ENCODE results near the gene LRP6. TPM values are rescaled to one million over a fixed set of nuclear protein-coding genes. Genes with fewer than 3 reads are reported as not detected.

Gene LRP6
- total and polyA plus RNA-seq, 3 experiments from 2014 or later, result 0.12 to 2.4 (median 0.94) TPM

DNA sequence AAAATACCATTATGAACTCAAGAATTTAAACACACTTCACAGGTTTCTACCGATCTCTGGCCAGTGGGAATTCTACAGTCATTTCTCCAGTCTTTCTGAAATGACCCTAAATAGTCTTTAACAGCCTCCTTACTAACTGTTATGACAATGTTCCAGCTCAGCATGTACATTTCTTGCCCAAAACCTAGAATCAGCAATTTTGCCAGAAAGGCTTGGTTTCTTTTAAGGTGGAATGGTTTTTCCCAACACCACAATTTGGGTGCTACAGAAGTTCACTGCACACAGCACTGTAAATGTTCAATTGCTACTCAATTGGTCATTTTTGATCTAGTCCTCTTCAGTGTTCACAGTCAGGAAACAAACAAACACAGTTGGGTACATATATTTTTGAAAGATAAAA, 69.7 kb downstream of the LRP6 start:
- CTCF ChIA-PET, result no interaction called here
- Histone ChIP-seq H3K27me3 (ENCODE audit: insufficient read depth, low read length, poor library complexity, severe bottlenecking) (peaks cover 3% of the 10 kb centered on the region), H3K27ac (ENCODE audit: low read depth, low read length) (no peak overlapping the region), H3K36me3 (ENCODE audit: insufficient read depth, low read length) (no peaks in the 10 kb centered on the region), H3K4me3 (ENCODE audit: low read length) (no peak overlapping the region), H3K4me1 (ENCODE audit: insufficient read depth, low read length) (no peaks in the 10 kb centered on the region), H3K9me3 (ENCODE audit: low read length) (no peaks in the 10 kb centered on the region)
- POLR2A ChIA-PET, result no interaction called here
- peaks cover 17 to 24% (median 18%) of the 10 kb centered on the region in 5 donors for H3K9me3 Mint-ChIP-seq
- DNase-seq, result no peak
- H3K27me3 Mint-ChIP-seq, result peaks cover 28 to 63% of the 10 kb centered on the region in 2 donors
- no peak overlapping the region for H3K4me3 Mint-ChIP-seq
- H3K4me1 Mint-ChIP-seq, result no peaks in the 10 kb centered on the region
- H3K27ac Mint-ChIP-seq, result no peak overlapping the region
- H3K36me3 Mint-ChIP-seq, result peaks cover 0 to 6% (median 0%) of the 10 kb centered on the region in 3 donors

DNA sequence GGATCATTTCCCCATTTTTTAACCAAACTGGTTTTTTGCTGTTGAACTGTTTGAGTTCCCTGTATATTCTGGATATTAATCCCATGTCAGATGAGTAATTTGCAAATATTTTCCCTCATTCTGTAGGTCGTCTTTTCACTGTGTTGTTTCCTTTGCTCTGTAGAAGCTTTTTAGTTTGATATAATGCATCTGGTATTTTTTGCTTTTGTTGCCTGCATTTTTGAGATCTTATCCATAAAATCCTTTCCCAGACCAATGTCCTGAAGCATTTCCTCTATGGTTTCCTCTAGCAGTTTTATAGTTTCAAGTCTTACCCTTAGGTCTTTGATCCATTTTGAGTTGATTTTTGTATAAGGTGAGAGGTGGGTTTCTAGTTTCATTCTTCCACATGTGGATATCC, 71.3 kb downstream of the LRP6 start:
- Mint-ChIP-seq H3K4me1 (no peaks in the 10 kb centered on the region), H3K27me3 (peaks cover 19 to 59% of the 10 kb centered on the region in 2 donors), H3K27ac (no peak overlapping the region), H3K9me3 (peaks cover 17 to 24% (median 18%) of the 10 kb centered on the region in 5 donors), H3K4me3 (no peak overlapping the region), H3K36me3 (peaks cover 0 to 6% (median 0%) of the 10 kb centered on the region in 3 donors)
- Histone ChIP-seq H3K4me1 (ENCODE audit: insufficient read depth, low read length) (no peaks in the 10 kb centered on the region), H3K27ac (ENCODE audit: low read depth, low read length) (no peak overlapping the region), H3K9me3 (ENCODE audit: low read length) (no peaks in the 10 kb centered on the region), H3K27me3 (ENCODE audit: insufficient read depth, low read length, poor library complexity, severe bottlenecking) (no peaks in the 10 kb centered on the region), H3K36me3 (ENCODE audit: insufficient read depth, low read length) (no peaks in the 10 kb centered on the region), H3K4me3 (ENCODE audit: low read length) (no peak overlapping the region)
- no peak for DNase-seq
- CTCF ChIA-PET, result no interaction called here
- POLR2A ChIA-PET, result no interaction called here

DNA sequence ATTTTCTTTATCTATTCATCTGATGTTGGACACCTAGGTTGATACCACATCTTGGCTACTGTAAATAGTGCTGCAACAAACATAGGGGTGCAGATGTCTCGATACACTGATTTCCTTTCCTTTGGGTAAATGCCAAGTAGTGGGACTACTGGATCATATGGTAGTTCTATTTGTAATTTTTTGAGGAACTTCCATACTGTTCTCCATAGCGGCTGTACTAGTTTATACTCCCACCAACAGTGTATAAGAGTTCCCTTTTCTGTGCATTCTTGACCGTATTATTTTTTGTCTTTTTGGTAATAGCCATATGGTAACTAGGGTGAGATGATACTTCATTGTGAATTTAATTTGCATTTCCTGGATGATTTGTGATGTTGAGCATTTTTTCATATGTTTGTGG, 71.8 kb downstream of the LRP6 start:
- no peak overlapping the region for H3K4me3 Mint-ChIP-seq

DNA sequence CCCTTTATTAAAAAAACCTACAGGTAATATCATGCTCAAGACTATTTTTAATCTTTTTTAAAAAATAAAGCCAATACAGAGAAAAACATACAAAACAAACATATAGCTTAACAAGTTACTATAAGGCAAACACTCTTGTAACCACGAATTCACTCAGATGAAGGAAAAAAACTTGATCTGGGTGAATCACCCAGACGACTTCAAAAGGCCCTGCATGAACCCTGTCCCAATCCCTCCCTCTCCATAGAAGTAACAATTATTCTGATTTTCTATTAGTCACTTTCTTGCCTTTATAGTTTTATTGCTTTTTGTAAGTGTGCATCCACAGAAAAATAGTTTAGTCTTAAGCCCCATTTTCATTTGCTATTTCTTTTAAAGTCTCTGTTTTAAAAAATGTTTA, 72.6 kb downstream of the LRP6 start:
- CTCF ChIA-PET, result no interaction called here
- no peak overlapping the region for H3K27ac Mint-ChIP-seq
- no peak overlapping the region for H3K4me3 ChIP-seq (ENCODE audit: low read length)

More for the DNA sequence above, 71.8 kb downstream of the LRP6 start:
- no peak overlapping the region for H3K27ac Mint-ChIP-seq
- H3K4me1 Mint-ChIP-seq, result no peaks in the 10 kb centered on the region
- no peaks in the 10 kb centered on the region for H3K27me3 ChIP-seq (ENCODE audit: insufficient read depth, low read length, poor library complexity, severe bottlenecking)
- no peak overlapping the region for H3K27ac ChIP-seq (ENCODE audit: low read depth, low read length)
- ChIA-PET POLR2A (no interaction called here), CTCF (no interaction called here)
- H3K36me3 ChIP-seq (ENCODE audit: insufficient read depth, low read length), result no peaks in the 10 kb centered on the region
- H3K27me3 Mint-ChIP-seq, result peaks cover 20 to 59% of the 10 kb centered on the region in 2 donors
- no peaks in the 10 kb centered on the region for H3K9me3 ChIP-seq (ENCODE audit: low read length)
- DNase-seq, result no peak
- peaks cover 13 to 24% (median 15%) of the 10 kb centered on the region in 5 donors for H3K9me3 Mint-ChIP-seq
- no peak overlapping the region for H3K4me3 ChIP-seq (ENCODE audit: low read length)
- peaks cover 0 to 5% (median 0%) of the 10 kb centered on the region in 3 donors for H3K36me3 Mint-ChIP-seq
- H3K4me1 ChIP-seq (ENCODE audit: insufficient read depth, low read length), result no peaks in the 10 kb centered on the region

DNA sequence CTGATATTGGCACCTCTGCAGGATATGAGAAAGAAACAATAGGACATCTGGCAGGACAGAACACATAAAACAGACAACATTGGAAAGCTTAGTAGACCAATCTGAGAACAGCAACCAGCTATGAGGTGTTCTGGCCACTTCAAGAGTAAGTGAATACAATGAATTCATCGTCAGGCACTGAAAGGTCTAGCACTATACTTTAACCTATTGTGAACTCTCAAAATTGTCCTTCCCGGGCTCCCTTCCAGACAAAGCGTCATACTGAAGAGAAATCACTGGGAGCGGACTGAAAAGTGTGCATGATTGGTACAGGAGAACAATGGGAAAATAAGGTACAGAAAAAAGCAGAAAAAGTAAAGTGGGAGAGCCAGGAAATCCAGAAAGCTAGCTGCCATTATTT, 75.8 kb downstream of the LRP6 start:
- Mint-ChIP-seq H3K27me3 (peaks cover 23 to 63% of the 10 kb centered on the region in 2 donors), H3K4me3 (no peak overlapping the region), H3K27ac (peak overlapping the region in 1 of 8 donors; percentile 34), H3K4me1 (no peaks in the 10 kb centered on the region), H3K9me3 (peaks cover 0 to 2% (median 0%) of the 10 kb centered on the region in 5 donors), H3K36me3 (no peaks in the 10 kb centered on the region)
- Histone ChIP-seq H3K36me3 (ENCODE audit: insufficient read depth, low read length) (no peaks in the 10 kb centered on the region), H3K27ac (ENCODE audit: low read depth, low read length) (no peak overlapping the region), H3K27me3 (ENCODE audit: insufficient read depth, low read length, poor library complexity, severe bottlenecking) (no peaks in the 10 kb centered on the region), H3K4me3 (ENCODE audit: low read length) (no peak overlapping the region), H3K4me1 (ENCODE audit: insufficient read depth, low read length) (no peaks in the 10 kb centered on the region), H3K9me3 (ENCODE audit: low read length) (no peaks in the 10 kb centered on the region)
- no peak for DNase-seq
- POLR2A ChIA-PET, result no interaction called here
- CTCF ChIA-PET, result no interaction called here

More for the DNA sequence above, 72.6 kb downstream of the LRP6 start:
- Mint-ChIP-seq H3K4me3 (no peak overlapping the region), H3K27me3 (peaks cover 21 to 60% of the 10 kb centered on the region in 2 donors), H3K4me1 (no peaks in the 10 kb centered on the region), H3K9me3 (peaks cover 11 to 23% (median 13%) of the 10 kb centered on the region in 5 donors), H3K36me3 (peaks cover 0 to 3% (median 0%) of the 10 kb centered on the region in 3 donors)
- DNase-seq, result no peak
- no peaks in the 10 kb centered on the region for H3K9me3 ChIP-seq (ENCODE audit: low read length)
- H3K36me3 ChIP-seq (ENCODE audit: insufficient read depth, low read length), result no peaks in the 10 kb centered on the region
- H3K27ac ChIP-seq (ENCODE audit: low read depth, low read length), result no peak overlapping the region
- H3K4me1 ChIP-seq (ENCODE audit: insufficient read depth, low read length), result no peaks in the 10 kb centered on the region
- POLR2A ChIA-PET, result no interaction called here
- no peaks in the 10 kb centered on the region for H3K27me3 ChIP-seq (ENCODE audit: insufficient read depth, low read length, poor library complexity, severe bottlenecking)

DNA sequence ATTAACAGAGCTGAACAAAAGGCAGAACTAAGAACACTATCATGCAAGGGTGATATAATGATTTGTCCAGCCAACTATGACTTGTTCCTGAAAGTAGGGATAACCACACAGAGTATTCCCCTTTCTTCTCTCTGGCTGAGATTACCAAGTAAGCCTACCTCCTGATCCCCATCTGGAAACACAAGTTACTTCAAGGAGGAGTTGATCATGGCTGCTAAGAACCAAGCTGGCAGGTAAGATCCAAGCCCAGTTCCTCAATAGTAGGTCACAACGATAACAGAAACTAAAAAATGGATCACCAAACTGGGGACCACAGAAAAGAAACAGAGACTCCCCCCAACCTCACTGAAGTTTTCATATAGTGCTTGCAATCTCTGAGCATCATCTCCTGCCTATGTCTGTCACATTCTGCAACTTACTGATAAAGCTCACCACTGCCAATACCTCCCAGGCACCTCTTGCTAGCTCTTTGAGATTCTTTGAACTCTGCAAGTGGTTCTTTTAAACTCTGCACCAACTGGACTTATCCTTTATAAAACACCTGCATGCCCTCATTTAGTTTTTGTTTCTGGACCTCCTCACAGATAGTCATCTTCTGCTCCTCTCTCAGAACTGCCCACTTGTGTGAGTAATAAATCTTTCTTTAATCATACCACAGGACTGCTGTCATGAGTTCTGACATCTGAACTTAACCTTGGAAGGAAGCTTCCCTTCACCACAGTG, 76.6 kb downstream of the LRP6 start:
- no peaks in the 10 kb centered on the region for H3K9me3 ChIP-seq (ENCODE audit: low read length)
- H3K27me3 Mint-ChIP-seq, result peaks cover 23 to 58% of the 10 kb centered on the region in 2 donors
- CTCF ChIA-PET, result no interaction called here

DNA sequence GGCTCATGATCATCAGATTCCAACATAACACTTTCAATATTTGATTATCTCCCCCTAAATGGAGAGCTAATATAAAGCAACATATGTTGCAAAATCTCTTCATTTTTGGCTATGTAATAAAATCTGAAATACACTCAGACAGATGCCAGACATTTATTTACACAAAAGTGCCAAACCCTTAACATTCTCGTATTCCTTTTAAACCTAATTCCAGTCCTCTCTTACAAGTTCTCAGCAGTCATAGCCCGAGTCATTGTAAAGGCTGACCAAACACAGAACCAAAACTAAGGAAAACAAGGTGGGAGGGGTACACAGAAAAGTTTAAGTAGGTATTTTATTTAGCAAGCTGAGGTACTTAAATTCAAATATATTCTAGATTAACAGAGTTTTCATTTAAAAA, 81.4 kb downstream of the LRP6 start:
- CTCF ChIA-PET, result no interaction called here
- no peak overlapping the region for H3K27ac ChIP-seq (ENCODE audit: low read depth, low read length)
- H3K27me3 ChIP-seq (ENCODE audit: insufficient read depth, low read length, poor library complexity, severe bottlenecking), result no peaks in the 10 kb centered on the region
- no peaks in the 10 kb centered on the region for H3K36me3 ChIP-seq (ENCODE audit: insufficient read depth, low read length)
- H3K4me3 Mint-ChIP-seq, result no peak overlapping the region
- H3K4me3 ChIP-seq (ENCODE audit: low read length), result no peak overlapping the region
- no peaks in the 10 kb centered on the region for H3K36me3 Mint-ChIP-seq
- no peaks in the 10 kb centered on the region for H3K9me3 ChIP-seq (ENCODE audit: low read length)
- peaks cover 18 to 46% of the 10 kb centered on the region in 2 donors for H3K27me3 Mint-ChIP-seq
- H3K27ac Mint-ChIP-seq, result no peak overlapping the region
- no peaks in the 10 kb centered on the region for H3K4me1 Mint-ChIP-seq
- no peaks in the 10 kb centered on the region for H3K9me3 Mint-ChIP-seq
- H3K4me1 ChIP-seq (ENCODE audit: insufficient read depth, low read length), result no peaks in the 10 kb centered on the region
- no peak for DNase-seq
- POLR2A ChIA-PET, result no interaction called here

More for the DNA sequence above, 76.6 kb downstream of the LRP6 start:
- no peak overlapping the region for H3K27ac Mint-ChIP-seq
- no peaks in the 10 kb centered on the region for H3K36me3 Mint-ChIP-seq
- H3K4me3 ChIP-seq (ENCODE audit: low read length), result no peak overlapping the region
- DNase-seq, result no peak
- no peaks in the 10 kb centered on the region for H3K9me3 Mint-ChIP-seq
- no peaks in the 10 kb centered on the region for H3K4me1 Mint-ChIP-seq
- no peaks in the 10 kb centered on the region for H3K4me1 ChIP-seq (ENCODE audit: insufficient read depth, low read length)
- no peak overlapping the region for H3K4me3 Mint-ChIP-seq
- no peaks in the 10 kb centered on the region for H3K27me3 ChIP-seq (ENCODE audit: insufficient read depth, low read length, poor library complexity, severe bottlenecking)
- POLR2A ChIA-PET, result no interaction called here
- H3K27ac ChIP-seq (ENCODE audit: low read depth, low read length), result no peak overlapping the region
- no peaks in the 10 kb centered on the region for H3K36me3 ChIP-seq (ENCODE audit: insufficient read depth, low read length)

DNA sequence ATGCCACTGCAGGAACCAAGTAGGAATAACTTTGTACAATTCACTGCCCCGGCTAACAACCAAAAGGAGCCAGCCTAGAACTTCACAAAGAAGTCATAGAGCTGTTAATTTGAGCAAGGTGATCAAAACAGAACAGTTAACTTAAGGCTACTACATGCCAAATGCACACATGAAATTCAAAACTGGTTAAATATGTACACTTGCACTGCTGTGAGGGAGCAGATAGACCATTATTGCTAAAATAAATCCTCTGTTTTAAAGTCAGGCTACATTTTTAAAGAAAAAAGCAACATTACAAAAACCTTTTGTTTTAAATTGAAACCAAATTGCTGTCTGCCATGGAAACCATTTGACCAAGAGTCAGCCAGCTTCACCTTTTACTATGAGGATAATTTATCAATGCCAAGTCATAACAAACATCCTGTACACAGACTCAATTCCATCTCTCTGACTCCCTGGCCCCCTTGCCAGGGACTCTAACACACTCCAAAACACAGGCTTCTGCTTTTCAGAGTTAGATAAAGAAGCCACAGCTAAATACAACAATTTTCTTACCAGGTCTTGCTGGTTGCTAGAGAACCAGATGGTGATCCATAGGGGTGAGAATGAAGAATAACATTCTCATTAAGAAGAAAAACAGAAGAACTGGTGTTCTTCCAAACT, 84.0 kb downstream of the LRP6 start:
- ChIA-PET POLR2A (no interaction called here), CTCF (no interaction called here)
- Mint-ChIP-seq H3K27ac (no peak overlapping the region), H3K4me1 (no peaks in the 10 kb centered on the region), H3K9me3 (no peaks in the 10 kb centered on the region), H3K27me3 (peaks cover 11 to 46% of the 10 kb centered on the region in 2 donors), H3K36me3 (no peaks in the 10 kb centered on the region), H3K4me3 (no peak overlapping the region)
- Histone ChIP-seq H3K9me3 (ENCODE audit: low read length) (no peaks in the 10 kb centered on the region), H3K27ac (ENCODE audit: low read depth, low read length) (no peak overlapping the region), H3K4me1 (ENCODE audit: insufficient read depth, low read length) (no peaks in the 10 kb centered on the region), H3K27me3 (ENCODE audit: insufficient read depth, low read length, poor library complexity, severe bottlenecking) (no peaks in the 10 kb centered on the region), H3K36me3 (ENCODE audit: insufficient read depth, low read length) (no peaks in the 10 kb centered on the region), H3K4me3 (ENCODE audit: low read length) (no peak overlapping the region)
- no peak for DNase-seq

All from CD8-positive, alpha-beta memory T cell (primary cell).